GM19035 (cell line): ENCODE results near the gene GPR37.

Experiments
- ATAC-seq: cut with Tn5 transposase; IDR thresholded peaks from one replicate; pipeline ENCODE4 v1.9.1; 2021; ENCODE audit not compliant: unreplicated experiment

The GPR37 gene

GRCh38 chr7:124780608-124781007 lies 15.0 kb upstream of the GPR37 start:
- no peak for ATAC-seq

GRCh38 chr7:124780056-124780455 lies 14.5 kb upstream of the GPR37 start:
- no peak for ATAC-seq

GRCh38 chr7:124779620-124780019 lies 14.0 kb upstream of the GPR37 start:
- no peak for ATAC-seq

- no peak for ATAC-seq
Measured at GRCh38 chr7:124779194-124779593, 13.6 kb upstream of the GPR37 start.

GRCh38 chr7:124777268-124777667 lies 11.7 kb upstream of the GPR37 start:
- no peak for ATAC-seq

GRCh38 chr7:124776153-124776552 lies 10.6 kb upstream of the GPR37 start:
- no peak for ATAC-seq

- ATAC-seq: no peak
Measured at GRCh38 chr7:124775422-124775821, 9.8 kb upstream of the GPR37 start.

GRCh38 chr7:124773938-124774337 lies 8.3 kb upstream of the GPR37 start:
- no peak for ATAC-seq

- ATAC-seq: no peak
Measured at GRCh38 chr7:124773339-124773738, 7.7 kb upstream of the GPR37 start.

GRCh38 chr7:124769136-124769535 lies 3.5 kb upstream of the GPR37 start:
- ATAC-seq: no peak

GRCh38 chr7:124768525-124768924 lies 2.9 kb upstream of the GPR37 start:
- ATAC-seq: no peak

- ATAC-seq: peak; percentile 37
Measured at GRCh38 chr7:124764847-124765400, 668 bp downstream of the GPR37 start.

- ATAC-seq: no peak
Measured at GRCh38 chr7:124764051-124764846, 1.3 kb downstream of the GPR37 start.

GRCh38 chr7:124762611-124763143 lies 2.9 kb downstream of the GPR37 start:
- ATAC-seq: no peak

- no peak for ATAC-seq
Measured at GRCh38 chr7:124761164-124761715, 4.4 kb downstream of the GPR37 start.

- no peak for ATAC-seq
Measured at GRCh38 chr7:124758327-124758726, 7.3 kb downstream of the GPR37 start.

GRCh38 chr7:124754576-124755268 lies 10.9 kb downstream of the GPR37 start:
- ATAC-seq: no peak

GRCh38 chr7:124752310-124752709 lies 13.3 kb downstream of the GPR37 start:
- no peak for ATAC-seq

- no peak for ATAC-seq
Measured at GRCh38 chr7:124751027-124751426, 14.6 kb downstream of the GPR37 start.

- ATAC-seq: no peak
Measured at GRCh38 chr7:124747072-124747471, 18.5 kb downstream of the GPR37 start.

- ATAC-seq: no peak
Measured at GRCh38 chr7:124738639-124739038, 27.0 kb downstream of the GPR37 start.
